HUES6 (cell line): Measurements from ENCODE around the gene MAP2K5.

Source experiments
- H3K27ac ChIP-seq: 2 replicates; pipeline ENCODE4 v1.7.0; 2013; ENCODE audit warnings: low read depth, mild to moderate bottlenecking, low read length, inconsistent platforms
- H3K27me3 ChIP-seq: 2 replicates; pipeline ENCODE4 v1.6.1; 2013; ENCODE audit warnings: low read length; ENCODE audit not compliant: control insufficient read depth, insufficient read depth
- H3K36me3 ChIP-seq: 2 replicates; pipeline ENCODE4 v1.6.1; 2013; ENCODE audit warnings: low read length; ENCODE audit not compliant: control insufficient read depth, insufficient read depth
- H3K4me1 ChIP-seq: 2 replicates; pipeline ENCODE4 v1.6.1; 2013; ENCODE audit warnings: low read length; ENCODE audit not compliant: control insufficient read depth, insufficient read depth
- H3K4me3 ChIP-seq: 2 replicates; pipeline ENCODE4 v1.5.1; 2013; ENCODE audit warnings: low read depth, low read length
- H3K9ac ChIP-seq: one replicate; pipeline ENCODE4 v1.6.1; 2013; ENCODE audit warnings: mild to moderate bottlenecking, low read length
- H3K9me3 ChIP-seq: 2 replicates; pipeline ENCODE4 v1.6.1; 2013; ENCODE audit warnings: low read depth, low read length; ENCODE audit not compliant: control insufficient read depth, insufficient read depth

Gene MAP2K5

GRCh38 chr15:67849538-67849937, 307.0 kb downstream of the MAP2K5 start:
- no peak overlapping the region for H3K9ac ChIP-seq
- H3K27ac ChIP-seq = no peak overlapping the region
- peaks cover 4% of the 10 kb centered on the region; the same call in 1 of the 2 replicates for H3K9me3 ChIP-seq
- no peak overlapping the region for H3K4me3 ChIP-seq
- peaks cover 35% of the 10 kb centered on the region for H3K4me1 ChIP-seq
- no peaks in the 10 kb centered on the region for H3K27me3 ChIP-seq
- H3K36me3 ChIP-seq = no peaks in the 10 kb centered on the region

- H3K9ac ChIP-seq = no peak overlapping the region
- no peak overlapping the region for H3K4me3 ChIP-seq
- peaks cover 29% of the 10 kb centered on the region for H3K4me1 ChIP-seq
- peaks cover 4% of the 10 kb centered on the region; the same call in 1 of the 2 replicates for H3K9me3 ChIP-seq
- H3K27me3 ChIP-seq = no peaks in the 10 kb centered on the region
- H3K36me3 ChIP-seq = no peaks in the 10 kb centered on the region
- H3K27ac ChIP-seq = no peak overlapping the region
Observed at GRCh38 chr15:67850336-67850735, 307.8 kb downstream of the MAP2K5 start.

GRCh38 chr15:67850994-67851571, 308.6 kb downstream of the MAP2K5 start:
- Histone ChIP-seq H3K27ac (no peak overlapping the region), H3K36me3 (no peaks in the 10 kb centered on the region), H3K4me3 (no peak overlapping the region), H3K27me3 (no peaks in the 10 kb centered on the region), H3K4me1 (peaks cover 34% of the 10 kb centered on the region), H3K9me3 (peaks cover 4% of the 10 kb centered on the region; the same call in 1 of the 2 replicates), H3K9ac (no peak overlapping the region)

- H3K9me3 ChIP-seq = peaks cover 4% of the 10 kb centered on the region; the same call in 1 of the 2 replicates
- H3K36me3 ChIP-seq = no peaks in the 10 kb centered on the region
- H3K9ac ChIP-seq = no peak overlapping the region
- H3K4me1 ChIP-seq = peaks cover 35% of the 10 kb centered on the region
- no peak overlapping the region for H3K27ac ChIP-seq
- H3K27me3 ChIP-seq = no peaks in the 10 kb centered on the region
- no peak overlapping the region for H3K4me3 ChIP-seq
Observed at GRCh38 chr15:67852418-67852817, 309.9 kb downstream of the MAP2K5 start.

GRCh38 chr15:67853454-67853853, 311.0 kb downstream of the MAP2K5 start:
- Histone ChIP-seq H3K9me3 (peaks cover 4% of the 10 kb centered on the region; the same call in 1 of the 2 replicates), H3K27me3 (no peaks in the 10 kb centered on the region), H3K27ac (no peak overlapping the region), H3K36me3 (no peaks in the 10 kb centered on the region), H3K4me3 (no peak overlapping the region), H3K4me1 (peaks cover 41% of the 10 kb centered on the region), H3K9ac (no peak overlapping the region)

GRCh38 chr15:67854358-67854757, 311.9 kb downstream of the MAP2K5 start:
- no peaks in the 10 kb centered on the region for H3K27me3 ChIP-seq
- H3K9me3 ChIP-seq = peaks cover 2% of the 10 kb centered on the region; the same call in 1 of the 2 replicates
- H3K4me1 ChIP-seq = peaks cover 41% of the 10 kb centered on the region
- no peak overlapping the region for H3K4me3 ChIP-seq
- no peak overlapping the region for H3K9ac ChIP-seq
- H3K36me3 ChIP-seq = no peaks in the 10 kb centered on the region
- H3K27ac ChIP-seq = no peak overlapping the region

- no peaks in the 10 kb centered on the region for H3K27me3 ChIP-seq
- H3K4me3 ChIP-seq = no peak overlapping the region
- H3K36me3 ChIP-seq = no peaks in the 10 kb centered on the region
- H3K4me1 ChIP-seq = peaks cover 40% of the 10 kb centered on the region
- no peak overlapping the region for H3K9ac ChIP-seq
- H3K27ac ChIP-seq = no peak overlapping the region
- no peaks in the 10 kb centered on the region for H3K9me3 ChIP-seq
Observed at GRCh38 chr15:67855842-67856241, 313.3 kb downstream of the MAP2K5 start.
